GM23338 (cell line): Measurements from ENCODE around the gene ARHGAP19. TPM values are rescaled to one million over a fixed set of nuclear protein-coding genes. Genes with fewer than 3 reads are reported as not detected.

Source experiments
- ATAC-seq: fragments of 200-7000 bp; cut with Tn5 transposase; 3 replicates; pipeline ENCODE4 v1.9.1; 2020
- DNase-seq: peaks from one replicate; pipeline ENCODE4 v3.0.0-alpha.2; 2015; ENCODE audit warnings: low spot score
- H2AFZ ChIP-seq: fragments of 200-600 bp; sonication (generic); 2 replicates; pipeline ENCODE4 v1.8.0; 2016; ENCODE audit warnings: antibody characterized with exemption, mild to moderate bottlenecking, moderate library complexity
- H3F3A ChIP-seq: fragments of 200-600 bp; sonication (generic); replicated peaks from 2 replicates; pipeline ENCODE4 v1.8.0; 2017; ENCODE audit warnings: antibody characterized with exemption, mixed run types, low read depth
- H3K27ac ChIP-seq: fragments of 200-600 bp; sonication (generic); 2 replicates; pipeline ENCODE4 v1.6.1; 2016; ENCODE audit warnings: low read depth
- H3K27me3 ChIP-seq: fragments of 200-600 bp; sonication (generic); 2 replicates; pipeline ENCODE4 v1.8.0; 2016; ENCODE audit warnings: mild to moderate bottlenecking, mixed run types, moderate library complexity; ENCODE audit not compliant: insufficient read depth
- H3K36me3 ChIP-seq: fragments of 200-600 bp; sonication (generic); 2 replicates; pipeline ENCODE4 v1.8.0; 2016; ENCODE audit warnings: mild to moderate bottlenecking; ENCODE audit not compliant: insufficient read depth
- H3K4me1 ChIP-seq: fragments of 200-600 bp; sonication (generic); 2 replicates; pipeline ENCODE4 v1.8.0; 2016; ENCODE audit warnings: mild to moderate bottlenecking, moderate library complexity; ENCODE audit not compliant: insufficient read depth
- H3K4me2 ChIP-seq: fragments of 200-600 bp; sonication (generic); 2 replicates; pipeline ENCODE4 v1.7.1; 2017; ENCODE audit warnings: mixed run types
- H3K4me3 ChIP-seq: fragments of 200-600 bp; sonication (generic); 2 replicates; pipeline ENCODE4 v1.6.1; 2016; ENCODE audit warnings: mixed run types
- H3K79me2 ChIP-seq: fragments of 200-600 bp; sonication (generic); replicated peaks from 2 replicates; pipeline ENCODE4 v1.8.0; 2017; ENCODE audit warnings: mild to moderate bottlenecking; ENCODE audit not compliant: insufficient read depth
- H3K9me2 ChIP-seq: fragments of 200-600 bp; sonication (generic); 2 replicates; pipeline ENCODE4 v1.8.0; 2017; ENCODE audit not compliant: insufficient read depth
- H4K20me1 ChIP-seq: fragments of 200-600 bp; sonication (generic); replicated peaks from 2 replicates; pipeline ENCODE4 v1.8.0; 2017; ENCODE audit warnings: mild to moderate bottlenecking; ENCODE audit not compliant: insufficient read depth
- H3K27ac Mint-ChIP-seq: 2 replicates; pipeline ENCODE4 v1.8.0; 2020; ENCODE audit warnings: inconsistent platforms, mild to moderate bottlenecking, moderate library complexity, mixed read lengths
- H3K27me3 Mint-ChIP-seq: 3 replicates; pipeline ENCODE4 v1.8.0; 2022; ENCODE audit warnings: low read depth, mild to moderate bottlenecking, moderate library complexity, mixed read lengths, inconsistent platforms; ENCODE audit not compliant: insufficient read depth, poor library complexity
- H3K36me3 Mint-ChIP-seq: 3 replicates; pipeline ENCODE4 v1.8.0; 2021; ENCODE audit warnings: low read depth, mild to moderate bottlenecking, inconsistent platforms, moderate library complexity, mixed read lengths
- H3K4me1 Mint-ChIP-seq: 3 replicates; pipeline ENCODE4 v1.8.0; 2020; ENCODE audit warnings: mild to moderate bottlenecking, inconsistent platforms, mixed read lengths
- H3K4me3 Mint-ChIP-seq: 3 replicates; pipeline ENCODE4 v1.8.0; 2021; ENCODE audit warnings: moderate library complexity, mild to moderate bottlenecking, inconsistent platforms, mixed read lengths
- H3K9me3 Mint-ChIP-seq: 3 replicates; pipeline ENCODE4 v1.8.0; 2020; ENCODE audit warnings: moderate library complexity, mild to moderate bottlenecking, inconsistent platforms, mixed read lengths
- CREB1 ChIP-seq: fragments of 250-450 bp; sonication (Bioruptor Pico); IDR thresholded peaks from 2 replicates; pipeline ENCODE4 v1.5.0; 2020; ENCODE audit warnings: low read depth, mild to moderate bottlenecking, moderate library complexity
- CTCF ChIP-seq, 2 experiments: fragments of 200-600 bp in 1 of 2; sonication (generic) in 1 of 2; conservative IDR thresholded peaks; 2 replicates each; pipeline versions ENCODE4 v1.5.1 to v1.6.1; 2016 to 2017; ENCODE audit warnings: antibody characterized with exemption in 2 of 2, low read depth in 2 of 2, mild to moderate bottlenecking in 2 of 2, moderate library complexity in 1 of 2
- EZH2 ChIP-seq: fragments of 200-600 bp; sonication (generic); IDR thresholded peaks from one replicate; pipeline ENCODE4 v1.8.0; 2017; ENCODE audit warnings: antibody characterized with exemption, mild to moderate bottlenecking, low read depth; ENCODE audit not compliant: unreplicated experiment
- EZH2phosphoT487 ChIP-seq: fragments of 200-600 bp; sonication (generic); IDR thresholded peaks from one replicate; pipeline ENCODE4 v1.8.1; 2018; ENCODE audit warnings: antibody characterized with exemption; ENCODE audit not compliant: unreplicated experiment
- JUNB ChIP-seq: IDR thresholded peaks from one replicate; pipeline ENCODE4 v1.6.1; 2016; ENCODE audit warnings: antibody characterized with exemption; ENCODE audit not compliant: unreplicated experiment
- NANOG ChIP-seq: IDR thresholded peaks from 2 replicates; pipeline ENCODE4 v1.6.1; 2016; ENCODE audit warnings: antibody characterized with exemption, borderline replicate concordance
- POLR2AphosphoS5 ChIP-seq: IDR thresholded peaks from 2 replicates; pipeline ENCODE4 v1.6.1; 2016; ENCODE audit warnings: antibody characterized with exemption, low read depth
- REST ChIP-seq: IDR thresholded peaks from one replicate; pipeline ENCODE4 v1.6.1; 2018; ENCODE audit warnings: antibody characterized with exemption; ENCODE audit not compliant: unreplicated experiment
- STAT1 ChIP-seq: IDR thresholded peaks from one replicate; pipeline ENCODE4 v1.6.1; 2016; ENCODE audit warnings: antibody characterized with exemption; ENCODE audit not compliant: unreplicated experiment
- ZNF114 ChIP-seq: fragments of 250-450 bp; sonication (Bioruptor Pico); IDR thresholded peaks from 2 replicates; pipeline ENCODE4 v1.5.0; 2020; ENCODE audit warnings: mild to moderate bottlenecking, moderate library complexity
- ZNF331 ChIP-seq: fragments of 250-450 bp; sonication (Bioruptor Pico); IDR thresholded peaks from 2 replicates; pipeline ENCODE4 v1.5.0; 2020; ENCODE audit warnings: low read depth, mild to moderate bottlenecking, moderate library complexity
- ZNF462 ChIP-seq: fragments of 250-450 bp; sonication (Bioruptor Pico); IDR thresholded peaks from 2 replicates; pipeline ENCODE4 v1.5.0; 2020; ENCODE audit warnings: mild to moderate bottlenecking, moderate library complexity
- polyA plus RNA-seq: library from polyadenylated mRNA; unstranded; fragments of >200 nt; fragmentation: Nextera tagmentation; extraction: Ambion mirVana; gene quantifications from 2 replicates; pipeline ENCODE4 v1.2.1, GENCODE V29; 2016
- total RNA-seq: library from RNA; depleted of rRNA; stranded (reverse); fragments of >200 nt; shearing (Covaris generic); gene quantifications from 2 replicates; pipeline ENCODE4 v1.2.3, GENCODE V29; 2014
- TF ChIP-seq, protein P1 (sequence below): IDR thresholded peaks from 2 replicates; pipeline ENCODE4 v1.6.1; 2016; ENCODE audit warnings: antibody characterized with exemption

ARHGAP19 gene
- total and polyA plus RNA-seq, 2 experiments from 2014 or later: 11.5 to 38.8 TPM

DNA sequence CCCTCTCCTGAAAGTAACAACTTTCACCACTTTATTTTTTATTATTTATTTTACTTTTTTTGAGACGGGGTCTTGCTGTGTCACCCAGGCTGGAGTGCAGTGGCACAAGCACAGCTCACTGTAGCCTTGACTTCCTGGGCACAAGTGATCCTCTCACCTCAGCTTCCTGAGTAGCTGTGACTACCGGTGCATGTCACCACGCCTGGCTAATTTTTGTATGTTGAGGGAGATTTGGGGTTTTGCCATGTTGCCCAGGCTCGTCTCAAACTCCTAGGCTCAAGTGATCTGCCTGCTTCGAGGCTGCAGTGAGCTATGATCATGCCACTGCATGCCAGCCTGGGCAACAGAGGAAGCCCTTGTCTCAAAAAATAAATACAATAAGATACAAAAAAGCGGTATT, 91.8 kb downstream of the ARHGAP19 start:
- H3K36me3 Mint-ChIP-seq: no peaks in the 10 kb centered on the region
- ATAC-seq: no peak
- no peak overlapping the region for H3K4me2 ChIP-seq

More for the DNA sequence above, 91.8 kb downstream of the ARHGAP19 start:
- no peaks in the 10 kb centered on the region for H3K36me3 ChIP-seq
- DNase-seq: no peak
- H3F3A ChIP-seq: peaks cover 3% of the 10 kb centered on the region
- H3K9me2 ChIP-seq: no peaks in the 10 kb centered on the region
- no peaks in the 10 kb centered on the region for H4K20me1 ChIP-seq
- no peak overlapping the region for H3K4me3 ChIP-seq
- peaks cover 14% of the 10 kb centered on the region for H3K27me3 ChIP-seq
- H3K4me1 ChIP-seq: peaks cover 17% of the 10 kb centered on the region
- no peak for TF ChIP-seq JUNB
- TF ChIP-seq CREB1 (CRISPR knock-in tag): no peak
- no peak for TF ChIP-seq ZNF114
- no peak for TF ChIP-seq NANOG
- TF ChIP-seq CTCF (conservative IDR thresholded peaks at IDR 0.05; ENCODE audit: low read depth in 2 of 2): no peak
- TF ChIP-seq, protein P1, sequence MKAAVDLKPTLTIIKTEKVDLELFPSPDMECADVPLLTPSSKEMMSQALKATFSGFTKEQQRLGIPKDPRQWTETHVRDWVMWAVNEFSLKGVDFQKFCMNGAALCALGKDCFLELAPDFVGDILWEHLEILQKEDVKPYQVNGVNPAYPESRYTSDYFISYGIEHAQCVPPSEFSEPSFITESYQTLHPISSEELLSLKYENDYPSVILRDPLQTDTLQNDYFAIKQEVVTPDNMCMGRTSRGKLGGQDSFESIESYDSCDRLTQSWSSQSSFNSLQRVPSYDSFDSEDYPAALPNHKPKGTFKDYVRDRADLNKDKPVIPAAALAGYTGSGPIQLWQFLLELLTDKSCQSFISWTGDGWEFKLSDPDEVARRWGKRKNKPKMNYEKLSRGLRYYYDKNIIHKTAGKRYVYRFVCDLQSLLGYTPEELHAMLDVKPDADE: no peak
- no peak for TF ChIP-seq REST
- TF ChIP-seq EZH2: no peak
- no peak for TF ChIP-seq EZH2phosphoT487
- TF ChIP-seq ZNF331 (CRISPR knock-in tag): no peak
- no peak for TF ChIP-seq STAT1
- TF ChIP-seq ZNF462 (CRISPR knock-in tag): no peak
- TF ChIP-seq POLR2AphosphoS5: no peak
- no peaks in the 10 kb centered on the region for H3K79me2 ChIP-seq
- H3K27ac ChIP-seq: no peak overlapping the region
- Mint-ChIP-seq H3K4me3 (no peak overlapping the region), H3K4me1 (peaks cover 12% of the 10 kb centered on the region), H3K27me3 (peaks cover 8% of the 10 kb centered on the region), H3K27ac (no peak overlapping the region), H3K9me3 (no peaks in the 10 kb centered on the region)
- H2AFZ ChIP-seq: no peak overlapping the region
